ENCODE results near the gene CAPZA1. TPM values are rescaled to one million over a fixed set of nuclear protein-coding genes. Genes with fewer than 3 reads are reported as not detected.

Gene CAPZA1
- total RNA-seq, 1 experiment from 2014 or later = 148 TPM

DNA sequence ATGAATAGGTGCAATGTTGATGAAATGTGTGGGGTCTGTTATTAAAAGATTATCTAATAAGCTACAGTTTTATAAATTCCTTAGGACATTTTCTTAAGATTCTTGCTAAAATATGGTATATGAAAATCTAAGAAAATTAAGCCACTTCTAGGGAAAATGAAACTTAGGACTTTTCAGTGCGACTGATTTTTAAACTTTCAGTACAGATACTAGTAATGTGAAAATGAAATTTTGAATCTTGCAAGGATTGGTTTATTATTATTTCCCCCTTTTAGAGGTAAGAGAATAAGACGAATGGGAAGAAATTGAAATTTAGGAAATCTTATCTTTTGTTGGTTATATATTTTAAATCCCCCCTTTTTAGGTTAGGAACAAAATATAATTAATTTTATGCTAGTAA lies 16.4 kb downstream of the CAPZA1 start:
- H3K4me1 ChIP-seq (ENCODE audit: control insufficient read depth in 1 of 2, insufficient read depth in 2 of 2, low read length in 2 of 2) = peaks cover 9 to 36% of the 10 kb centered on the region in 2 experiments
- no peak overlapping the region for H3K27ac ChIP-seq (ENCODE audit: low read depth, low read length)
- no peaks in the 10 kb centered on the region for H3K9me3 ChIP-seq (ENCODE audit: control insufficient read depth in 1 of 2, insufficient read depth in 1 of 2, low read depth in 1 of 2, low read length in 2 of 2)
- no peaks in the 10 kb centered on the region for H3K9me2 ChIP-seq (ENCODE audit: insufficient read depth)
- no peak overlapping the region for H3K4me2 ChIP-seq (ENCODE audit: low read length)
- TF ChIP-seq MAX (IDR thresholded peaks at IDR 0.05) (no peak), ZFX (IDR thresholded peaks at IDR 0.05) (no peak), ELF1 (IDR thresholded peaks at IDR 0.05; ENCODE audit: borderline replicate concordance, low read depth) (no peak), CEBPB (IDR thresholded peaks at IDR 0.05; ENCODE audit: low read depth) (no peak)
- no peak for DNase-seq (ENCODE audit: low read depth, low spot score)
- no peaks in the 10 kb centered on the region for H3K27me3 ChIP-seq (ENCODE audit: insufficient read depth, low read length)
- no TSS peak for BruUV-seq (replicated peaks)
- H4K20me1 ChIP-seq (ENCODE audit: insufficient read depth) = peaks cover 44% of the 10 kb centered on the region
- CTCF ChIA-PET = interaction anchor here (0.8 kb wide), 1 partner anchor 16 kb away, joined by 3 read pairs; no protein-coding TSS in a partner anchor
- POLR2A ChIA-PET = no interaction called here
- ATAC-seq = no peak
- RAD21 ChIA-PET (ENCODE audit: low non-redundant PET in 1 of 2, low total read pairs in 2 of 2, uncharacterized antibody in 2 of 2, unreplicated experiment in 2 of 2) = no interaction called here
- H3K79me2 ChIP-seq (ENCODE audit: insufficient read depth, low read length) = peaks cover 88% of the 10 kb centered on the region
- no peak overlapping the region for H2AFZ ChIP-seq (ENCODE audit: low read depth, low read length, poor library complexity, severe bottlenecking)
- H3K36me3 ChIP-seq (ENCODE audit: control insufficient read depth in 1 of 2, insufficient read depth in 2 of 2, low read length in 2 of 2) = no peaks in the 10 kb centered on the region
- intact Hi-C loops (cut with micrococcal nuclease) = no loop called here
- H3K9ac ChIP-seq (ENCODE audit: low read length) = no peak overlapping the region
- no peak overlapping the region for H3K4me3 ChIP-seq (replicated peaks in 1 of 2; ENCODE audit: low read depth in 1 of 2, low read length in 2 of 2)

DNA sequence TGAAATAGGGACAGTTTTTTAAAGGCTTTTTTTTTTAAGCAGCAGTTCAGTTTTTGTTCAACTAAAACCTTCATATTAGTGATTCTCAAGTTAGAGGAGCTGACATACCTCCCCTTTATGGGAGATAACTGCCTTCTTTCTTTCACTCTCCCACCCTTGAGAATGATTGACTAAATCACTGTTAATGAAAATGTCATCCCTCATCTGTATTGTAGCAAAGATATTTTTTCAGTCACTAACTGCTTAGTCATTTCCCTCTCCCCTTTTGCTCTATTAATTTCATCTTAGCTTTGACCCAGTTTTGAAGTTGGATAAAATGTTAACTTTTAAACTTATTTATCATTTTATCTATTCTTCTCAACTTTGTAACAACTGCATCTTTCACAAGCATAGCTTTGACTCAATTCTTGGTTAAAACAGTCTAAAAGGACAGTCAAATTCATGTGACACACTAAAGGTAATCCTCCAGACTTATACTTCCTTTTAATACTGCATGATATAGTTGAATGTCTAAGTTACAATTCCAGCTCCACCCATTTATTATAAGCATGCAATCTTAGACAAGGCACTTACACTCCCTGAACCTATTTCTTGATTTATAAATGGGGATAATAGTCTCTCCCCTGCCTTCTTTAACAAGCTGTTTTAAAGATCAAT lies 17.1 kb downstream of the CAPZA1 start:
- ATAC-seq (no peak), DNase-seq (ENCODE audit: low read depth, low spot score) (no peak)
- no peak overlapping the region for H3K4me3 ChIP-seq (replicated peaks in 1 of 2; ENCODE audit: low read depth in 1 of 2, low read length in 2 of 2)
- H3K27ac ChIP-seq (ENCODE audit: low read depth, low read length) = no peak overlapping the region
- RAD21 ChIA-PET (ENCODE audit: low non-redundant PET in 1 of 2, low total read pairs in 2 of 2, uncharacterized antibody in 2 of 2, unreplicated experiment in 2 of 2) = no interaction called here
- H3K9ac ChIP-seq (ENCODE audit: low read length) = 0 out of 2 replicates have a peak overlapping the region, but pooled peaks have one; percentile 0
- CTCF ChIA-PET = no interaction called here
- H3K9me3 ChIP-seq (ENCODE audit: control insufficient read depth in 1 of 2, insufficient read depth in 1 of 2, low read depth in 1 of 2, low read length in 2 of 2) = no peaks in the 10 kb centered on the region
- peaks cover 9 to 36% of the 10 kb centered on the region in 2 experiments for H3K4me1 ChIP-seq (ENCODE audit: control insufficient read depth in 1 of 2, insufficient read depth in 2 of 2, low read length in 2 of 2)
- no peaks in the 10 kb centered on the region for H3K9me2 ChIP-seq (ENCODE audit: insufficient read depth)
- intact Hi-C loops (cut with micrococcal nuclease) = no loop called here
- H3K4me2 ChIP-seq (ENCODE audit: low read length) = peak overlapping the region; percentile 7; the same call in 1 of the 2 replicates
- no peaks in the 10 kb centered on the region for H3K27me3 ChIP-seq (ENCODE audit: insufficient read depth, low read length)
- H4K20me1 ChIP-seq (ENCODE audit: insufficient read depth) = peaks cover 40% of the 10 kb centered on the region
- H3K36me3 ChIP-seq (ENCODE audit: control insufficient read depth in 1 of 2, insufficient read depth in 2 of 2, low read length in 2 of 2) = no peaks in the 10 kb centered on the region
- POLR2A ChIA-PET = no interaction called here
- H3K79me2 ChIP-seq (ENCODE audit: insufficient read depth, low read length) = peaks cover 88% of the 10 kb centered on the region
- no peak overlapping the region for H2AFZ ChIP-seq (ENCODE audit: low read depth, low read length, poor library complexity, severe bottlenecking)
- BruUV-seq (replicated peaks) = no TSS peak
- no peak for TF ChIP-seq CBX3 (IDR thresholded peaks at IDR 0.05; ENCODE audit: low read depth)
- TF ChIP-seq ELF1 (IDR thresholded peaks at IDR 0.05; ENCODE audit: borderline replicate concordance, low read depth) = no peak
- TF ChIP-seq MAX (IDR thresholded peaks at IDR 0.05) = no peak
- no peak for TF ChIP-seq POLR2A (IDR thresholded peaks at IDR 0.05; ENCODE audit: borderline replicate concordance, extremely low read depth, insufficient read depth, insufficient read length)
- TF ChIP-seq RAD21 (IDR thresholded peaks at IDR 0.05; ENCODE audit: low read depth) = no peak
- TF ChIP-seq POLR2AphosphoS5 (IDR thresholded peaks at IDR 0.05; ENCODE audit: low read depth, low read length) = no peak
- TF ChIP-seq ZNF274 (IDR thresholded peaks at IDR 0.05; ENCODE audit: low read depth, low read length) = no peak
- no peak for TF ChIP-seq SP1 (IDR thresholded peaks at IDR 0.05; ENCODE audit: low read depth)
- no peak for TF ChIP-seq EZH2phosphoT487 (IDR thresholded peaks at IDR 0.05; ENCODE audit: borderline replicate concordance)
- no peak for TF ChIP-seq ZBTB33 (IDR thresholded peaks at IDR 0.05; ENCODE audit: extremely low read depth, insufficient replicate concordance, low read length)
- TF ChIP-seq SRF (IDR thresholded peaks at IDR 0.05; ENCODE audit: low read depth) = no peak
- no peak for TF ChIP-seq ATF3 (IDR thresholded peaks at IDR 0.05)
- no peak for TF ChIP-seq SIN3A (IDR thresholded peaks at IDR 0.05; ENCODE audit: low read depth)
- no peak for TF ChIP-seq YY1 (IDR thresholded peaks at IDR 0.05; ENCODE audit: extremely low read depth, insufficient replicate concordance, low read depth, low read length)
- TF ChIP-seq EZH2 (IDR thresholded peaks at IDR 0.05) = no peak
- no peak for TF ChIP-seq EGR1 (IDR thresholded peaks at IDR 0.05; ENCODE audit: low read depth)
